Measurements from ENCODE around the gene HOTAIR.

Gene HOTAIR

GRCh38 chr12:53987787-53988230 is 13.1 kb upstream of the HOTAIR start:
- no peak overlapping the region for H3K4me3 ChIP-seq (ENCODE audit: low read depth, low read length)
- TF ChIP-seq CTCF (conservative IDR thresholded peaks at IDR 0.05; ENCODE audit: low read depth, low read length): no peak
- DNase-seq (ENCODE audit: low read depth): no peak

- no peak for TF ChIP-seq CTCF (conservative IDR thresholded peaks at IDR 0.05; ENCODE audit: low read depth, low read length)
- no peak overlapping the region for H3K4me3 ChIP-seq (ENCODE audit: low read depth, low read length)
- no peak for DNase-seq (ENCODE audit: low read depth)
Measured at GRCh38 chr12:53986686-53987483, 12.1 kb upstream of the HOTAIR start.

GRCh38 chr12:53985994-53986685 is 11.4 kb upstream of the HOTAIR start:
- H3K4me3 ChIP-seq (ENCODE audit: low read depth, low read length): no peak overlapping the region
- DNase-seq (ENCODE audit: low read depth): no peak
- no peak for TF ChIP-seq CTCF (conservative IDR thresholded peaks at IDR 0.05; ENCODE audit: low read depth, low read length)

- no peak overlapping the region for H3K4me3 ChIP-seq (ENCODE audit: low read depth, low read length)
- no peak for DNase-seq (ENCODE audit: low read depth)
- TF ChIP-seq CTCF (conservative IDR thresholded peaks at IDR 0.05; ENCODE audit: low read depth, low read length): no peak
Measured at GRCh38 chr12:53985692-53985993, 10.9 kb upstream of the HOTAIR start.

- H3K4me3 ChIP-seq (ENCODE audit: low read depth, low read length): no peak within 1 kb of the TSS
- peak; percentile 22 for DNase-seq (ENCODE audit: low read depth)
- TF ChIP-seq CTCF (conservative IDR thresholded peaks at IDR 0.05; ENCODE audit: low read depth, low read length): peak; percentile 25
Measured at GRCh38 chr12:53984901-53985691, 10.3 kb upstream of the HOTAIR start, which contains the start of gene HOXC10. Gene HOXC10, plus strand, starts transcription at chr12:53985146. Its CDS starts 114 bp downstream, at chr12:53985260.

- DNase-seq (ENCODE audit: low read depth): no peak
- no peak overlapping the region for H3K4me3 ChIP-seq (ENCODE audit: low read depth, low read length)
Measured at GRCh38 chr12:53983950-53984572, 9.3 kb upstream of the HOTAIR start.

More at GRCh38 chr12:53983950-53984572, 9.3 kb upstream of the HOTAIR start:
- TF ChIP-seq CTCF (conservative IDR thresholded peaks at IDR 0.05; ENCODE audit: low read depth, low read length): no peak

All from choroid plexus epithelial cell (primary cell).